Fibroblast of mammary gland (primary cell): ENCODE measurements around the gene SELENOT.

ENCODE experiments used
- DNase-seq: peaks from one replicate; pipeline ENCODE4 v3.0.0-alpha.2; 2010; ENCODE audit warnings: low read depth
- H3K4me3 ChIP-seq: 2 replicates; pipeline ENCODE4 v1.5.1; 2011; ENCODE audit warnings: low read depth, mild to moderate bottlenecking, low read length, moderate library complexity; ENCODE audit not compliant: control insufficient read depth
- CTCF ChIP-seq: conservative IDR thresholded peaks from 2 replicates; pipeline ENCODE4 v1.5.1; 2011; ENCODE audit warnings: low read depth, low read length, inconsistent platforms; ENCODE audit not compliant: control insufficient read depth, insufficient read depth

The SELENOT gene

DNA sequence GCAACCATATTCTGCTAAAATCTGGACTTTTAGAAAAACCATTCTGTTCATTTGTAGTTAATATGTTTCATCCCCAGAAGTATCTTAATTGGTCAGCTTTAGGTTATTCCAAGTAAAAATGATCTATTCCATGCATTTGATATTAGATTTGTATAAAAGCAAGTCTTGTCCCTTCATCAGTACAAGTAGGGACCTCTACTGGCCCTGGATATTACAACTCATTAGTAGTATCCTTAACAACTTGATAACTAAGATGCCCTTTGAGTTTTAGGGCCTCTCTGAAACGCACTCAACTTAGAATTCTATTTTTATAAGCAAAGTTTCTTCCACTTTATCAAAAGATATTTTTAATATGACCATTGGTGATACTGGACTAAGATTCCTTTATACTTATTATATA is 25.3 kb upstream of the SELENOT start:
- H3K4me3 ChIP-seq: no peak overlapping the region
- DNase-seq: peak; percentile 20
- TF ChIP-seq CTCF: peak; percentile 12

DNA sequence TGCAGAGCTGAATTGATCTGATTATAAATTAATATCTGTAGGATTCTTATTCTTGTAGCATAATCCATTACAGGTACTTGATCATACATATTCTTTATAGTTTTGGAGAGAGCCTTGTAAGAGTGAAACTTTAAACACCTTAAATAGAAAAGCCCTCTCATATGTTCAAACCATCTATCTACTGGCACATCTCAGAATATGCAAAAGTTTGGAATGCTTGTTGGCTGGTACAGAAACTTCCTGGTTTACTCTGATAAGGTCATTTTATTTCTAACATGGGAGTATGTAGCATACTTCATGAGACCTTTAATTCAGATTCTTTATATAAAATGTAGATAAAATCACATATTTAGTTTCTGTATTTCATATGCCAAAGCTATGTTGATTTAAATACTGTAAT is 21.9 kb upstream of the SELENOT start:
- no peak for TF ChIP-seq CTCF
- no peak for DNase-seq
- H3K4me3 ChIP-seq: no peak overlapping the region

DNA sequence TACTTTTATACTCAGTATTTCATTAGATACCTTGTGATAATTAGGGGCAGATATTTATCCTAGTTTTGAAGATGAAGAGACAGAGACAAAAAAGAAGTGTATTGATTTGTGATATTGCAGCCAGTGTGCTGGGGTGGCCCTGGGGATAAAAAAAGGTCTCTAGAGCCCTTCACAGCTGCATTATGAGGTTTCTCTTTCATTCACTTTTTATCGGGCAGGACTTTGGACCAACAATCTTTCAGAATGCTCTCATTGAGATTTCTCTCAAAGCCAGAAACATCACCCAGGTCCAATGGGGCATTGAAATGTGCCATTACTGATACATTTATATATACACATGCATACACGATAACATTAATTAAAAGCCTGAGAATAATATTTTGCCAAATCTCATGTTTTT is 20.5 kb upstream of the SELENOT start:
- DNase-seq: no peak
- H3K4me3 ChIP-seq: no peak overlapping the region
- no peak for TF ChIP-seq CTCF

DNA sequence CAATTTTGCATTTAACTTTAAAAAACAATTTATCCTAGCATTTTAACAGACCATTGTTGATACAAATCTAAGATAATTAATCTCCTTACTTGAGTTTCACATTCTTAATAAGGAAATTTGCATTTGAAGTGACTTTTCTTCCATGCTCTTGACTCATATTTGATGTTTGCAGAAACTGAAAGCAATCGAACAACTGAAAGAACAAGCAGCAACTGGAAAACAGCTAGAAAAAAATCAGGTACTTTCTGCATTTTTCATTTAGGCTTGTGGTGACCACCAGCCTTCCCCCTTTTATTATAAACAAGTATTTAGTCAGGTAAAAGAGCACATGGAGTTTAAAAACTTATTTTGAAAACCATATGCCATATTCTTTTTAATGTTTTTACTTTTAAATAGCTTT is 20.1 kb upstream of the SELENOT start:
- TF ChIP-seq CTCF: no peak
- no peak for DNase-seq
- H3K4me3 ChIP-seq: no peak overlapping the region

GRCh38 chr3:150588027-150588830 is 14.9 kb upstream of the SELENOT start:
- no peak for TF ChIP-seq CTCF
- H3K4me3 ChIP-seq: no peak overlapping the region
- no peak for DNase-seq

- no peak overlapping the region for H3K4me3 ChIP-seq
- TF ChIP-seq CTCF: no peak
- peak; percentile 34 for DNase-seq
Measured at GRCh38 chr3:150589759-150590158, 13.4 kb upstream of the SELENOT start.
